HepG2 (cell line): ENCODE measurements around the gene PDSS2. TPM values are rescaled to one million over a fixed set of nuclear protein-coding genes. Genes with fewer than 3 reads are reported as not detected.

Source experiments
- ATF7-NPFF ChIP-seq: sonication (generic); formaldehyde crosslinking; IDR thresholded peaks from 2 replicates; pipeline ENCODE4 v1.8.1; 2023; ENCODE audit warnings: mild to moderate bottlenecking, low read depth, missing genetic modification reagents, moderate library complexity
- ATRX ChIP-seq: sonication (generic); formaldehyde crosslinking; IDR thresholded peaks from 2 replicates; pipeline ENCODE4 v1.4.0; 2020; ENCODE audit warnings: missing genetic modification reagents, borderline replicate concordance
- BHLHE40 ChIP-seq: IDR thresholded peaks from 2 replicates; pipeline ENCODE4 v1.6.1; 2011; ENCODE audit warnings: low read length, improper control_type of control experiment
- CREM ChIP-seq, 2 experiments: sonication (generic) in 1 of 2; formaldehyde crosslinking in 1 of 2; IDR thresholded peaks; 2 replicates each; pipeline versions ENCODE4 v1.4.0 to v1.6.1; 2016 to 2020; ENCODE audit warnings: antibody characterized with exemption in 1 of 2, mild to moderate bottlenecking in 1 of 2, missing genetic modification reagents in 1 of 2
- IRX3 ChIP-seq: sonication (generic); formaldehyde crosslinking; IDR thresholded peaks from 2 replicates; pipeline ENCODE4 v1.8.1; 2023; ENCODE audit warnings: mild to moderate bottlenecking, low read depth, missing genetic modification reagents, borderline replicate concordance
- NR2F6 ChIP-seq, 2 experiments: IDR thresholded peaks; 2 replicates each; pipeline ENCODE4 v1.6.1; 2016; ENCODE audit warnings: antibody characterized with exemption in 1 of 2, mild to moderate bottlenecking in 1 of 2
- PCBP2 ChIP-seq: fragments of 200-400 bp; formaldehyde crosslinking; optimal IDR thresholded peaks from 2 replicates; pipeline ENCODE3; 2018; ENCODE audit warnings: low read length, low read depth; ENCODE audit not compliant: poor library complexity, severe bottlenecking
- PRPF4 ChIP-seq: fragments of 200-400 bp; formaldehyde crosslinking; IDR thresholded peaks from 2 replicates; pipeline ENCODE4 v1.6.1; 2016; ENCODE audit warnings: low read length, low read depth; ENCODE audit not compliant: poor library complexity, severe bottlenecking
- SP5 ChIP-seq: IDR thresholded peaks from 2 replicates; pipeline ENCODE4 v1.6.1; 2016; ENCODE audit warnings: low read depth, borderline replicate concordance
- TARDBP ChIP-seq: sonication (generic); formaldehyde crosslinking; IDR thresholded peaks from 2 replicates; pipeline ENCODE4 v1.8.0; 2022; ENCODE audit warnings: mild to moderate bottlenecking, missing genetic modification reagents
- ZFP41 ChIP-seq: sonication (generic); formaldehyde crosslinking; IDR thresholded peaks from 2 replicates; pipeline ENCODE4 v1.4.0; 2020; ENCODE audit warnings: mild to moderate bottlenecking, missing genetic modification reagents, borderline replicate concordance
- ZNF160 ChIP-seq: sonication (generic); formaldehyde crosslinking; IDR thresholded peaks from 2 replicates; pipeline ENCODE4 v1.8.0; 2022; ENCODE audit warnings: mild to moderate bottlenecking, inconsistent platforms, missing genetic modification reagents
- ZNF354B ChIP-seq: sonication (generic); formaldehyde crosslinking; IDR thresholded peaks from 2 replicates; pipeline ENCODE4 v1.8.0; 2022; ENCODE audit warnings: mild to moderate bottlenecking, missing genetic modification reagents
- ZNF605 ChIP-seq: sonication (generic); formaldehyde crosslinking; IDR thresholded peaks from 2 replicates; pipeline ENCODE4 v1.8.0; 2022; ENCODE audit warnings: mild to moderate bottlenecking, missing genetic modification reagents
- ZNF703 ChIP-seq: sonication (generic); formaldehyde crosslinking; IDR thresholded peaks from 2 replicates; pipeline ENCODE4 v1.5.1; 2020; ENCODE audit warnings: missing genetic modification reagents, mild to moderate bottlenecking, moderate library complexity, borderline replicate concordance
- polyA plus RNA-seq, 8 experiments: library from polyadenylated mRNA; depleted of rRNA in 3 of 8; stranded (reverse) in 7 of 8; unstranded in 1 of 8; fragments of >200 nt; fragmentation: Illumina TruSeq in 4 of 8; extraction: Trizol in 4 of 8; gene quantifications; 2 replicates each; pipeline versions ENCODE4 v1.2.1 to v1.2.3, GENCODE V29; 2011 to 2016; ENCODE audit warnings: low read depth in 4 of 8, missing spikeins in 1 of 8, mixed read lengths in 1 of 8; ENCODE audit not compliant: insufficient read depth in 1 of 8
- total RNA-seq, 5 experiments: library from RNA; depleted of rRNA; stranded (reverse); fragments of >200 nt; fragmentation: Illumina TruSeq; extraction: Trizol; gene quantifications; 2 replicates each; pipeline ENCODE4 v1.2.3, GENCODE V29; 2016; ENCODE audit warnings: low read depth in 1 of 5
- TF ChIP-seq, protein P1 (sequence below): fragments of 450-650 bp; IDR thresholded peaks from 2 replicates; pipeline ENCODE4 v1.6.1; 2016
- TF ChIP-seq, protein P2 (sequence below): IDR thresholded peaks from 2 replicates; pipeline ENCODE4 v1.6.1; 2016; ENCODE audit warnings: control low read depth
- TF ChIP-seq, protein P3 (sequence below): sonication (generic); formaldehyde crosslinking; IDR thresholded peaks from 2 replicates; pipeline ENCODE4 v1.9.0; 2021; ENCODE audit warnings: mild to moderate bottlenecking, missing genetic modification reagents
- TF ChIP-seq, protein P4 (sequence below): sonication (generic); formaldehyde crosslinking; conservative IDR thresholded peaks from 2 replicates; pipeline ENCODE4 v1.8.0; 2022; ENCODE audit warnings: low read depth, missing genetic modification reagents

PDSS2 gene
- total and polyA plus RNA-seq, 2 of the 13 experiments (the other 11 are each of a cell fraction or from before 2014, with no cell fraction given), result 16.2 to 17.0 TPM

DNA sequence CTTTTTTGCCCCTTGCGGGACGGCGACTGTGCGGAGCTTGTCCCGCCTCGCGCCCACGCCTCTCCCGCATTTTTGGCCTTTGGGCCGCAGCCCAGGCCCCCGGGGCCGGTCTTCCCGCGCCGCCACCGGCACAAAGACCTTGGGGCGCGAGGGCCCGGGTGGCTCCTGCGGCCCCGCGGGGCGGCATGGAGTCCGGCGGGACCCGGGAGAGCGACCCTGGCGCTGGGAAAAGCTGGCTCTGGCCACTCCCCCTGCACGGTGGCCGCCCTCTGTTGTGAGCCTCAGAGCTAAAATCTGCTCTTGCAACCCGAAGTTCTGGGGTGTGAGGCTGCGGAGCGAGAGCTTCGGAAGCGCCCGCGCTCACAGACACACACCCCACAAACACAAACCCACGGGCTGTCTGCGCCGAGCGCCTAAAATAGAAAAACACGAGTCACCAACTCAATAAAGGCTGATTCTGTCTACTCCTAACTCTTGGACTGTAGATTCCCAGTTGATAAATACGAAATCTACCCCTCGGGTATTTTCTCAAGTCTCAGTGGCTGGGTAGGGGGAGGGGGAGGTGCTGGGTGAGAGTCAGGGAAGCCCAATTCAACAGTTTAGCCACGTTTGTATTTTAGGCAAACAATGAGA lies 343.6 kb downstream of the PDSS2 start (continued):
- TF ChIP-seq, protein P1, sequence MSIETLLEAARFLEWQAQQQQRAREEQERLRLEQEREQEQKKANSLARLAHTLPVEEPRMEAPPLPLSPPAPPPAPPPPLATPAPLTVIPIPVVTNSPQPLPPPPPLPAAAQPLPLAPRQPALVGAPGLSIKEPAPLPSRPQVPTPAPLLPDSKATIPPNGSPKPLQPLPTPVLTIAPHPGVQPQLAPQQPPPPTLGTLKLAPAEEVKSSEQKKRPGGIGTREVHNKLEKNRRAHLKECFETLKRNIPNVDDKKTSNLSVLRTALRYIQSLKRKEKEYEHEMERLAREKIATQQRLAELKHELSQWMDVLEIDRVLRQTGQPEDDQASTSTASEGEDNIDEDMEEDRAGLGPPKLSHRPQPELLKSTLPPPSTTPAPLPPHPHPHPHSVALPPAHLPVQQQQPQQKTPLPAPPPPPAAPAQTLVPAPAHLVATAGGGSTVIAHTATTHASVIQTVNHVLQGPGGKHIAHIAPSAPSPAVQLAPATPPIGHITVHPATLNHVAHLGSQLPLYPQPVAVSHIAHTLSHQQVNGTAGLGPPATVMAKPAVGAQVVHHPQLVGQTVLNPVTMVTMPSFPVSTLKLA, result no peak
- TF ChIP-seq, protein P2, sequence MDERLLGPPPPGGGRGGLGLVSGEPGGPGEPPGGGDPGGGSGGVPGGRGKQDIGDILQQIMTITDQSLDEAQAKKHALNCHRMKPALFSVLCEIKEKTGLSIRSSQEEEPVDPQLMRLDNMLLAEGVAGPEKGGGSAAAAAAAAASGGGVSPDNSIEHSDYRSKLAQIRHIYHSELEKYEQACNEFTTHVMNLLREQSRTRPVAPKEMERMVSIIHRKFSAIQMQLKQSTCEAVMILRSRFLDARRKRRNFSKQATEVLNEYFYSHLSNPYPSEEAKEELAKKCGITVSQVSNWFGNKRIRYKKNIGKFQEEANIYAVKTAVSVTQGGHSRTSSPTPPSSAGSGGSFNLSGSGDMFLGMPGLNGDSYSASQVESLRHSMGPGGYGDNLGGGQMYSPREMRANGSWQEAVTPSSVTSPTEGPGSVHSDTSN (CRISPR knock-in tag), result no peak
- TF ChIP-seq SP5 (CRISPR knock-in tag) (no peak; the same call in 1 of the 2 replicates), ATF7-NPFF (CRISPR knock-in tag) (0 out of 2 replicates have a peak, but pooled peaks have one; percentile 47), ZNF605 (CRISPR knock-in tag) (no peak), IRX3 (CRISPR knock-in tag) (peak; percentile 45; the same call in 1 of the 2 replicates), ZNF354B (CRISPR knock-in tag) (0 out of 2 replicates have a peak, but pooled peaks have one; percentile 22), TARDBP (CRISPR knock-in tag) (no peak), PCBP2 (no peak), NR2F6 (IDR thresholded peaks at IDR 0.05) (no peak), NR2F6 (CRISPR knock-in tag; IDR thresholded peaks at IDR 0.05) (no peak), ZNF160 (no peak), ATRX (CRISPR knock-in tag) (no peak), BHLHE40 (no peak), PRPF4 (no peak), CREM (IDR thresholded peaks at IDR 0.05) (no peak), CREM (CRISPR knock-in tag; IDR thresholded peaks at IDR 0.05) (no peak), ZFP41 (CRISPR knock-in tag) (no peak), ZNF703 (CRISPR knock-in tag) (no peak)
- TF ChIP-seq, protein P3, sequence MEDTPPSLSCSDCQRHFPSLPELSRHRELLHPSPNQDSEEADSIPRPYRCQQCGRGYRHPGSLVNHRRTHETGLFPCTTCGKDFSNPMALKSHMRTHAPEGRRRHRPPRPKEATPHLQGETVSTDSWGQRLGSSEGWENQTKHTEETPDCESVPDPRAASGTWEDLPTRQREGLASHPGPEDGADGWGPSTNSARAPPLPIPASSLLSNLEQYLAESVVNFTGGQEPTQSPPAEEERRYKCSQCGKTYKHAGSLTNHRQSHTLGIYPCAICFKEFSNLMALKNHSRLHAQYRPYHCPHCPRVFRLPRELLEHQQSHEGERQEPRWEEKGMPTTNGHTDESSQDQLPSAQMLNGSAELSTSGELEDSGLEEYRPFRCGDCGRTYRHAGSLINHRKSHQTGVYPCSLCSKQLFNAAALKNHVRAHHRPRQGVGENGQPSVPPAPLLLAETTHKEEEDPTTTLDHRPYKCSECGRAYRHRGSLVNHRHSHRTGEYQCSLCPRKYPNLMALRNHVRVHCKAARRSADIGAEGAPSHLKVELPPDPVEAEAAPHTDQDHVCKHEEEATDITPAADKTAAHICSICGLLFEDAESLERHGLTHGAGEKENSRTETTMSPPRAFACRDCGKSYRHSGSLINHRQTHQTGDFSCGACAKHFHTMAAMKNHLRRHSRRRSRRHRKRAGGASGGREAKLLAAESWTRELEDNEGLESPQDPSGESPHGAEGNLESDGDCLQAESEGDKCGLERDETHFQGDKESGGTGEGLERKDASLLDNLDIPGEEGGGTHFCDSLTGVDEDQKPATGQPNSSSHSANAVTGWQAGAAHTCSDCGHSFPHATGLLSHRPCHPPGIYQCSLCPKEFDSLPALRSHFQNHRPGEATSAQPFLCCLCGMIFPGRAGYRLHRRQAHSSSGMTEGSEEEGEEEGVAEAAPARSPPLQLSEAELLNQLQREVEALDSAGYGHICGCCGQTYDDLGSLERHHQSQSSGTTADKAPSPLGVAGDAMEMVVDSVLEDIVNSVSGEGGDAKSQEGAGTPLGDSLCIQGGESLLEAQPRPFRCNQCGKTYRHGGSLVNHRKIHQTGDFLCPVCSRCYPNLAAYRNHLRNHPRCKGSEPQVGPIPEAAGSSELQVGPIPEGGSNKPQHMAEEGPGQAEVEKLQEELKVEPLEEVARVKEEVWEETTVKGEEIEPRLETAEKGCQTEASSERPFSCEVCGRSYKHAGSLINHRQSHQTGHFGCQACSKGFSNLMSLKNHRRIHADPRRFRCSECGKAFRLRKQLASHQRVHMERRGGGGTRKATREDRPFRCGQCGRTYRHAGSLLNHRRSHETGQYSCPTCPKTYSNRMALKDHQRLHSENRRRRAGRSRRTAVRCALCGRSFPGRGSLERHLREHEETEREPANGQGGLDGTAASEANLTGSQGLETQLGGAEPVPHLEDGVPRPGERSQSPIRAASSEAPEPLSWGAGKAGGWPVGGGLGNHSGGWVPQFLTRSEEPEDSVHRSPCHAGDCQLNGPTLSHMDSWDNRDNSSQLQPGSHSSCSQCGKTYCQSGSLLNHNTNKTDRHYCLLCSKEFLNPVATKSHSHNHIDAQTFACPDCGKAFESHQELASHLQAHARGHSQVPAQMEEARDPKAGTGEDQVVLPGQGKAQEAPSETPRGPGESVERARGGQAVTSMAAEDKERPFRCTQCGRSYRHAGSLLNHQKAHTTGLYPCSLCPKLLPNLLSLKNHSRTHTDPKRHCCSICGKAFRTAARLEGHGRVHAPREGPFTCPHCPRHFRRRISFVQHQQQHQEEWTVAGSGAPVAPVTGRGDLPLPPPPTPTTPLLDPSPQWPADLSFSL, result peak; percentile 71; the same call in 1 of the 2 replicates
- TF ChIP-seq, protein P4, sequence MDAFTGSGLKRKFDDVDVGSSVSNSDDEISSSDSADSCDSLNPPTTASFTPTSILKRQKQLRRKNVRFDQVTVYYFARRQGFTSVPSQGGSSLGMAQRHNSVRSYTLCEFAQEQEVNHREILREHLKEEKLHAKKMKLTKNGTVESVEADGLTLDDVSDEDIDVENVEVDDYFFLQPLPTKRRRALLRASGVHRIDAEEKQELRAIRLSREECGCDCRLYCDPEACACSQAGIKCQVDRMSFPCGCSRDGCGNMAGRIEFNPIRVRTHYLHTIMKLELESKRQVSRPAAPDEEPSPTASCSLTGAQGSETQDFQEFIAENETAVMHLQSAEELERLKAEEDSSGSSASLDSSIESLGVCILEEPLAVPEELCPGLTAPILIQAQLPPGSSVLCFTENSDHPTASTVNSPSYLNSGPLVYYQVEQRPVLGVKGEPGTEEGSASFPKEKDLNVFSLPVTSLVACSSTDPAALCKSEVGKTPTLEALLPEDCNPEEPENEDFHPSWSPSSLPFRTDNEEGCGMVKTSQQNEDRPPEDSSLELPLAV (CRISPR knock-in tag), result no peak
